Natural killer cell (primary cell): ENCODE data around the gene DMBX1. TPM values are rescaled to one million over a fixed set of nuclear protein-coding genes. Genes with fewer than 3 reads are reported as not detected.

ENCODE experiments used
- ATAC-seq, 3 donors: fragments of 150-1000 bp in 2 of 3; fragments of 200-7000 bp in 1 of 3; cut with Tn5 transposase; 1 replicate in 1 of 3; 2 replicates in 2 of 3; pipeline ENCODE4 v1.10.0; 2021; ENCODE audit warnings: mild to moderate bottlenecking in 2 of 3, moderate library complexity in 2 of 3
- DNase-seq, 2 donors: peaks; one replicate each; pipeline versions ENCODE4 v3.0.0 to v3.0.0-alpha.2; 2013 to 2021; ENCODE audit warnings: mixed read lengths in 1 of 2
- H3K27ac ChIP-seq: one replicate; pipeline ENCODE4 v1.5.1; 2013; ENCODE audit warnings: mild to moderate bottlenecking, low read length
- H3K27me3 ChIP-seq: one replicate; pipeline ENCODE4 v1.6.1; 2013; ENCODE audit warnings: low read length; ENCODE audit not compliant: control insufficient read depth, insufficient read depth
- H3K36me3 ChIP-seq: one replicate; pipeline ENCODE4 v1.6.1; 2013; ENCODE audit warnings: low read length; ENCODE audit not compliant: control insufficient read depth, insufficient read depth
- H3K4me1 ChIP-seq: one replicate; pipeline ENCODE4 v1.6.1; 2013; ENCODE audit warnings: low read length; ENCODE audit not compliant: control insufficient read depth, insufficient read depth
- H3K4me3 ChIP-seq: one replicate; pipeline ENCODE4 v1.5.1; 2013; ENCODE audit warnings: low read length
- H3K9me3 ChIP-seq: one replicate; pipeline ENCODE4 v1.6.1; 2013; ENCODE audit warnings: low read length; ENCODE audit not compliant: control insufficient read depth, insufficient read depth
- H3K27ac Mint-ChIP-seq, 2 donors: one replicate each; pipeline ENCODE4 v1.8.0; 2022; ENCODE audit warnings: mild to moderate bottlenecking in 2 of 2, mixed read lengths in 2 of 2, moderate library complexity in 1 of 2
- H3K27me3 Mint-ChIP-seq, 2 donors: one replicate each; pipeline ENCODE4 v1.8.0; 2022; ENCODE audit warnings: low read depth in 2 of 2, mixed read lengths in 2 of 2
- H3K36me3 Mint-ChIP-seq: one replicate; pipeline ENCODE4 v1.8.0; 2022; ENCODE audit warnings: mixed read lengths
- H3K4me1 Mint-ChIP-seq, 2 donors: one replicate each; pipeline ENCODE4 v1.8.0; 2022; ENCODE audit warnings: mixed read lengths in 2 of 2
- H3K4me3 Mint-ChIP-seq: one replicate; pipeline ENCODE4 v1.8.0; 2022; ENCODE audit warnings: mild to moderate bottlenecking, moderate library complexity, mixed read lengths
- H3K9me3 Mint-ChIP-seq, 2 donors: one replicate each; pipeline ENCODE4 v1.8.0; 2022; ENCODE audit warnings: mixed read lengths in 2 of 2
- WGBS: methylation state at CpG from one replicate; pipeline ENCODE4 v1.1.7; 2013; ENCODE audit warnings: missing lambda C conversion rate; ENCODE audit not compliant: insufficient coverage; 5-methylcytosine and 5-hydroxymethylcytosine counted together
- intact Hi-C: fragments of 100-400 bp; cut with micrococcal nuclease; formaldehyde crosslinking; loops from one replicate; pipeline ENCODE4 v1.14.2; 2022
- total RNA-seq, 4 donors: library from RNA; stranded (reverse); fragments of 120-200 nt in 1 of 4; gene quantifications; one replicate each; pipeline versions ENCODE4 v1.2.3 to v1.2.4, GENCODE V29; 2013 to 2022
- TF ChIP-seq, protein P1 (sequence below): fragments of 200-600 bp; IDR thresholded peaks from one replicate; pipeline ENCODE4 v1.8.0; 2022; ENCODE audit warnings: antibody characterized with exemption

DMBX1 gene
- total RNA-seq, 3 donors from 2014 or later (not counting 1 experiment from before 2014, with no cell fraction given): not detected

GRCh38 chr1:46522969-46523320, 33.3 kb downstream of the DMBX1 start:
- Mint-ChIP-seq H3K4me1 (no peaks in the 10 kb centered on the region), H3K36me3 (no peaks in the 10 kb centered on the region), H3K4me3 (no peak overlapping the region), H3K9me3 (no peaks in the 10 kb centered on the region), H3K27ac (no peak overlapping the region), H3K27me3 (peaks cover 25 to 28% of the 10 kb centered on the region in 2 donors)
- Histone ChIP-seq H3K4me3 (no peak overlapping the region), H3K27me3 (peaks cover under 1% of the 10 kb centered on the region), H3K36me3 (no peaks in the 10 kb centered on the region), H3K9me3 (no peaks in the 10 kb centered on the region), H3K27ac (no peak overlapping the region), H3K4me1 (no peaks in the 10 kb centered on the region)
- no peak for ATAC-seq
- TF ChIP-seq, protein P1, sequence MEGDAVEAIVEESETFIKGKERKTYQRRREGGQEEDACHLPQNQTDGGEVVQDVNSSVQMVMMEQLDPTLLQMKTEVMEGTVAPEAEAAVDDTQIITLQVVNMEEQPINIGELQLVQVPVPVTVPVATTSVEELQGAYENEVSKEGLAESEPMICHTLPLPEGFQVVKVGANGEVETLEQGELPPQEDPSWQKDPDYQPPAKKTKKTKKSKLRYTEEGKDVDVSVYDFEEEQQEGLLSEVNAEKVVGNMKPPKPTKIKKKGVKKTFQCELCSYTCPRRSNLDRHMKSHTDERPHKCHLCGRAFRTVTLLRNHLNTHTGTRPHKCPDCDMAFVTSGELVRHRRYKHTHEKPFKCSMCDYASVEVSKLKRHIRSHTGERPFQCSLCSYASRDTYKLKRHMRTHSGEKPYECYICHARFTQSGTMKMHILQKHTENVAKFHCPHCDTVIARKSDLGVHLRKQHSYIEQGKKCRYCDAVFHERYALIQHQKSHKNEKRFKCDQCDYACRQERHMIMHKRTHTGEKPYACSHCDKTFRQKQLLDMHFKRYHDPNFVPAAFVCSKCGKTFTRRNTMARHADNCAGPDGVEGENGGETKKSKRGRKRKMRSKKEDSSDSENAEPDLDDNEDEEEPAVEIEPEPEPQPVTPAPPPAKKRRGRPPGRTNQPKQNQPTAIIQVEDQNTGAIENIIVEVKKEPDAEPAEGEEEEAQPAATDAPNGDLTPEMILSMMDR: no peak
- WGBS: 88% methylated on average over 13 of the region's 13 CpGs
- intact Hi-C loops: no loop called here
- no peak for DNase-seq

DNA sequence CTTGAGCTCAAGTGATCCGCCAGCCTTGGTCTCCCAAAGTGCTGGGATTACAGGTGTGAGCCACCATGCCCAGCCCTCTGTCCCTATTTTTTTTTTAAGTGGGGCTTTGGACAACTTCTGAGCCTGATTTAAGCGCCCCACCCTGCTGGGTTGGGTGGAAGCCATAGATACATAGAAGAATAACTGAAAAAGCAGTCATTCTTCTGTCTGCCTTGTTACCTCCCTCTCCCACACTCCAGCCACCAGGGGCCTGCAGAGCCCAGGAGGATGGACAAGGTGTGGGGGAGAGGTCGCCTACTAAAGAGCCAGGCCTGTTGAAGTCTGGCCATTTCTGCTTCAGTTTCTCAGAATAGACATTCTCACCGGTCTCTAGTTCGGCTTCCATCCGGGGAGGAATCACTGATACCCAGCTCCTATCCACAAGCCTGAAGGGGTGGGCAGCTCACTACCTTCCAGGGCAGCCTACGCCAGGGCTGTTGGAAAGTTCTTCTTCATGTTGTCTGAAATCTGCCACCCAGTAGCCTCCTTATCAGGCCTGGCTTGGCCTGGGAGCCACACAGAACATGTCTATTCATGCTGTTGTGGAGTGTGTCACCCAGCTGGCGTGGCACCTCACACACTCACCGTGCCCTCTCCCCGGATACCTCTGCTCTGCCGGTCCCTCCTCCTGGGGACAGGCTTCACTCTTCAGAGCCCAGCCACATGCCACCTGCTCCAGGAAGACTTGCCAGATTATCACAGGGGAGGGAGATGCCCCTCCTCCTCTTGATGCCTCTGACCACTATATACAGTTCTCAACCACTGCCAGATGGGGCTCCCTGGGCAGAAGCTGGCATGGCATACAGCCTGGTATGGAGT, 34.1 kb downstream of the DMBX1 start:
- WGBS: 92% methylated on average over 11 of the region's 11 CpGs
- TF ChIP-seq, protein P1: no peak
- Histone ChIP-seq H3K4me3 (no peak overlapping the region), H3K4me1 (no peaks in the 10 kb centered on the region), H3K27me3 (peaks cover 6% of the 10 kb centered on the region), H3K36me3 (no peaks in the 10 kb centered on the region), H3K27ac (no peak overlapping the region), H3K9me3 (no peaks in the 10 kb centered on the region)
- Mint-ChIP-seq H3K27ac (no peak overlapping the region), H3K9me3 (no peaks in the 10 kb centered on the region), H3K4me3 (no peak overlapping the region), H3K4me1 (no peaks in the 10 kb centered on the region), H3K27me3 (peaks cover 26 to 28% of the 10 kb centered on the region in 2 donors), H3K36me3 (no peaks in the 10 kb centered on the region)
- DNase-seq (no peak), ATAC-seq (no peak)
- intact Hi-C loops: no loop called here

GRCh38 chr1:46524843-46525242, 35.2 kb downstream of the DMBX1 start:
- H3K27ac ChIP-seq: no peak overlapping the region
- peaks cover 29 to 35% of the 10 kb centered on the region in 2 donors for H3K27me3 Mint-ChIP-seq

More at GRCh38 chr1:46524843-46525242, 35.2 kb downstream of the DMBX1 start:
- Mint-ChIP-seq H3K9me3 (no peaks in the 10 kb centered on the region), H3K27ac (no peak overlapping the region), H3K36me3 (no peaks in the 10 kb centered on the region), H3K4me3 (no peak overlapping the region), H3K4me1 (no peaks in the 10 kb centered on the region)
- DNase-seq (no peak), ATAC-seq (no peak)
- H3K27me3 ChIP-seq: peaks cover 6% of the 10 kb centered on the region
- H3K4me3 ChIP-seq: no peak overlapping the region
- intact Hi-C loops: no loop called here
- no peaks in the 10 kb centered on the region for H3K36me3 ChIP-seq
- TF ChIP-seq, protein P1: no peak
- 90% methylated on average over 5 of the region's 5 CpGs for WGBS
- H3K4me1 ChIP-seq: no peaks in the 10 kb centered on the region
- no peaks in the 10 kb centered on the region for H3K9me3 ChIP-seq
